Left renal pelvis (tissue), 4 donors: ENCODE data around the gene CXCL10. TPM values are rescaled to one million over a fixed set of nuclear protein-coding genes. Genes with fewer than 3 reads are reported as not detected.
A peak's percentile ranks its signal among the peaks of the same experiment; 100 is the strongest.
"Not testable (repeated sequence)": the region's sequence is repeated elsewhere in the genome, so short reads cannot be mapped to it uniquely, and the experiment has no call there.

Source experiments
- DNase-seq, 4 donors: peaks; one replicate each; pipeline ENCODE4 v3.0.0-alpha.2; 2013; ENCODE audit warnings: low read depth in 4 of 4, low spot score in 3 of 4
- polyA plus RNA-seq, 4 donors: library from polyadenylated mRNA; unstranded; fragments of 120-200 nt; gene quantifications; one replicate each; pipeline ENCODE4 v1.2.1, GENCODE V29; 2013; ENCODE audit not compliant: insufficient read length in 4 of 4

Gene CXCL10
- polyA plus RNA-seq, 4 donors = 1.1 to 7.5 (median 5.8) TPM

DNA sequence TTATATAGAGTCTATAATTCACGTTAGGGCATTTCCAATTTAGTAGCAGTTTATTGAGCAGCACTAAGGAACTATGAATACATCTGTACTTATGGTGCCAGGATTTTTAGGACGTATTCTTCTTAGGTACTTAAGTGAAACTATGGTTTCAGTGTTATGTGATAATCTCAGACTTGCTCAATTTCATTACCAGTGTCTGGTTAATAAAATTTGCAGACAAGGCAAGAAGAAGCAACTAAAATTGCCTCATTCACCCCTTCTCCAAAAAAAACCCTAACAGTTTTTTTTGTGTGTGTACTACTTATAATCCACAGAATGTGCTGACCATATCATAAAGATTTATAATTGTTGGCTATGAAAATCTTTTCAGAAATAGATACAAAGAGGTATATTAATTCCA is 6.0 kb upstream of the CXCL10 start:
- no peak for DNase-seq

DNA sequence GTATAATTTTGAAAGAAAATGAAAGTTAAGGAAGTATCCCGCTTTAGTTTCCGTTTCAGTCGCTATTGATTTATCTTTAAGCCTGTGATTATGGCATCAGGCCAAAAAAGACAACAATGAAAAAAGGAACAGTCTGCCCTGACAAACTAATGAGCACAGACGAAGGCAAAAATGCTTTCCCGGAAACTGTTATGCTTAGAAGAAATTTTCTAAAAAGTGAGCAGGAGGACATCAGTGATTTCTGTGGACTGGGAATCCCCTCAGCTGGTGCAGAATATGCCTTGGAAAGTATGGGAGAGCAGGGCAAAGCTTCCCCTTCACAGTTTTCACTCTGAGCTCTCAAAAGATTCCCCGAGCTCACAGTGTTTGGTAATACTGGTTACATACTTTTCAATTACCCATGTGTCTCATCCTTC is 5.1 kb upstream of the CXCL10 start:
- DNase-seq = peak in 1 of 4 donors; percentile 20

DNA sequence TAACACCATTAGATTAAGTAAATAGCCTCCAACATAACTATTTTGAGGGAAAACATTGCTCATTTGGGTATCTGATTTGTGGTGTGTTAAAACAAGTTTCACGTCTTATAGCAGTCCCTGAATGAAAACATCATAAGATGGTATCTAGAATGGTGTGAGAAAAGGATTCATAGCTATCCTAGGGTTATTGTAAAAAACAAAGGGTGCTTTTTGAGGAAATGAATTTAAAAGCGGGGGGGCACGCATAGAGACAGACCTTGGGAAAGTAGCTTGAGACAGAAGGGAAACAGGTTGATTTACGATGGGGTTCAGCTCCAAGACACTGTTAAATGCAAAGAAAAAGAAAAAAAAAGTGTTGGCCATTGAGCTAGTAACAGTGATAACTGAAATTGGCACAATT is 768 bp upstream of the CXCL10 start:
- no peak for DNase-seq

DNA sequence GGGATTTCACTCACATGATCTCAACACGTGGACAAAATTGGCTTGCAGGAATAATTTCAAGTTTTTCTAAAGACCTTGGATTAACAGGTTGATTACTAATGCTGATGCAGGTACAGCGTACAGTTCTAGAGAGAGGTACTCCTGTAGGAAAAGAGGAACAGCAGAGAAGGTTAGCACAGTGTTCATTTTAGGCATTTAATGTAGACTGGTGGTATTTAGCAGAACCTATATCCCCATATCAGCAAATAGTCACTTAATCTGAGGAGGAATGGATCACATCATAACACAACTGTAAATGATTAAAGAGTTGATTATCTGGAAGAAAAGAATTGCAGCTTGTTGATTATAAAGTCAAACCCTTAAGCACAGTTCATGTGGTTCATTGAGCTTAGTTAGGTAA is 620 bp downstream of the CXCL10 start:
- no peak for DNase-seq

DNA sequence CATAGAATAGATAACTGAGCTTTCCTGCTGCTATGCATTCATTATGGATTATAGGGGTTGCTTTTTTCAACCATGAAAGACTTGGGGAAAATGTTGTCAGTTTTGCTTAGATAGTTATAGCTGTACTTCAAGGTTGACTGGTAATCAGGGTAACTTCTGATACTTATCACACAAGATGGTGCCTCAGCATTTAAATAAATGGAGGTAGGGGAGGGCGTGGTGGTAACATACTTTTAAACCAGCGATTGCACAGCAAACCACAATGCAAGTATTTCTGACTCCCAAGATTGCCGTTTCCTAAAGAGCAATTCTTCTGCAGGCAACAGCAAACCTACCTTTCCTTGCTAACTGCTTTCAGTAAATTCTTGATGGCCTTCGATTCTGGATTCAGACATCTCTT is 1.3 kb downstream of the CXCL10 start:
- DNase-seq = no peak

DNA sequence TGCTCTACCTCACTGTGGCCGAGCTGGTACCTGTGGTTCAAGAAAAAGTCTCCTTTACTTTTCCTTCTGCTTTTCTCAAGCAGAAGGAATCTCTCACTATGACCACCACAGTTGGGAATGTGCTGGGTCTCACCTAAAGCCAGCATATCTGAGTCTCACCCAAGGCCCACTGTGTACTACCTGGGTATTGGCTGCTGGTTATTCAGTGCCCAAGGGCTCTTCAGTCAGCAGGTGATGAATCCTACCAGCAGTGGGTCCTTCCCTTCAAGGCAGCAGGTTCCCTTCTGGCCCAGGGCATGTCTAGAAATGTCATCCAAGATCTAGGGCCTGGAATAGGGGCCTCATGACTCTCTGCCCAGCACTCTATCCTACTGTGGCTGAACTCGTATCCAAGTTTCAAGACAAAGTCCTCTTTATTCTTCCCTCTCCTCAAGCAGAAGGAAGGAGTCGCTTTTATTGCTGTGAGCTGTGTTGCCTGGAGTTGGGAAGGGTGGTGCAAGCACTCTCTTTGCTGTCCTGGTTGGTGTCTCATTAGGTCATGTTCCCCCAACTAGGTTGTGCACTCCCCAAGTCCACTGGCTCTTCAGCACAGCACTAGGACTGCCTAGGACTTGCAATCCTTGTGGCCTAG is 6.1 kb downstream of the CXCL10 start:
- DNase-seq = no peak

DNA sequence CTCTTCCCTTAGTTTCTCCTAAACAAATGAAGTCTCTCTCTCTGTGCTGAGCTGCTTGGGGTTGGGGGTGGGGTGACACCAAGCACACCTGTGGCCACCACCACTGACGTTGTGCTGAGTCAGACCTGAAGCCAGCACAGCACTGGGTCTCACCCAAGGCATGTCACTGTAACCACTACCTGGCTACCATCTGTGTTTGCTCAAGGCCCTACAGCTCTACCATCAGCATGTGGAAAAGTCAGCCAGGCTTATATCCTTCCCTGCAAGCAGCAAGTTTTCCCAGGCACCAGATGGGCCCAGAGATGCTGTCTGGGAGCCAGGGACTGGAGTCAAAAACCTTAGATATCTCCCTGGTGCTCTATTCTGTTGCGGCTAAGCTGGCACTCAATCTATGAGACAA is 6.9 kb downstream of the CXCL10 start:
- DNase-seq = no peak

DNA sequence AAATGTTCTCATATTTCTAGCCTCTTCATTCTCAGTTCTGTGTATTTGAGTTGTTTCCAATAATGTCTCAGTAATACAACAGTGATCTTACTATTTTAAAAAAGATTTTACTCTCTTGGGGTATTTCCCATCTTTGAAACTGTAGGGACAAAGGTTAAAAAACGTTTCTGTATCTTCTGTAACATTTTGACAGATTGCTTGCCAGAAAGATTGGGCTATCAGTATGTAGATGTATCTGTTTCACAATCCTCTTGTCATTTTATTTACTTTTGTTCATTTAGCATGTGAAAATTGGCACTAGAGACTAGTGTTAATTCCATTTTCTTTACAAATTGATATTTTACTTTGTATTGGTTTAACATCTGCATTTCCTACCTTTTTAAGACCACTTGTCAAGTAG is 9.8 kb downstream of the CXCL10 start:
- DNase-seq = no peak

DNA sequence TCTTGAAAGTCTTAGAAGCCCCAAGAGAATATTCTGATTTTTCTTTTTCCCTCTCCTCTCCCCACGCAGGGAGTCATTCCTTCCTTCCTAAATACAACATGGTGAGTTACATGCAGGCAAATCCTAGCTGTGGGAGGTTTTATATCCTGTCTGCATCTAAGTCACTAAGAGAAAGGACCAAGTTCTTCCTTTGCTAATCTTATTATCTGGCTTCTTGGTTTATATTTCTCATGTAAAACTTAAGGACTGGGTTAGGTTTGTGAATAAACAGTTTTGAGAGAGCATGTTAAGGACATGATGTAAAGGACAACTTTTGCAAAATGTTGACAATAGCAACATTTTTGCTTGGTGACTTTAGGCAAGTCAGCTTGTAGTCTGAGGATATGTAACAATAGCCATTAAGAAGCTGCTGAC is 10.9 kb downstream of the CXCL10 start:
- DNase-seq = no peak

DNA sequence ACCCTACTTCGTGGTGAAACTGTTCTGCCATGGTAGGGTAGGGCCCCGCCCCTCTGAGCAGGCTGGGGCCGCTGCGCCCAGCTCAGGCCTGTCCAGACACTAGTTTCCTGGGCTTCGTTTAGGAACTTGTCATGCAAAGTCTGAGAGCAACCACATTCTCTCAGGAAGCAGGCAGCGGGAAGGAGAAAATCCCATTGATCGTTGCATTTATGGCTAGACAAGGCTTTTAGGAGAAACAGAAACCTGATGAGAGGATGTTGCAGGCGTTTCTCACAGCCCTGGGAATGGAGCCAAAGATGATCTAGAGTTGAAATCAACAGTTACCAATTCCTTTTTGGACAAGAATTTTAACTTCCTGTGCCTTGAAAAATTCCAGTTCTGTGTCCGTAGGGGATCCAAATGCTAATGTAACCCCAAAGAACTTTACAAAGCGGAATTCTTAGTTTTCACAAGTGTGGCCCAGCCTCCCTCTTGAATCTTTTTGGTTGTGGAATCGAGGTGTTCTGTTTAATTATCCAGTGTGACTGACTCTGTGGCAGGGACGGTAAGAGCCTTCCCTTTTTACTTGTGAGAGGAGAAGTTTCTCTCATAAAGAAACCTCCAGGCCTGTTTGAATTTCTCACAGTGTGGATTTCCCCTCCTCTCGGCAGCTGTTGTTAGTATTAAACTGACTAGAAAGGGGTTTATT is 11.5 kb downstream of the CXCL10 start:
- DNase-seq = no peak

DNA sequence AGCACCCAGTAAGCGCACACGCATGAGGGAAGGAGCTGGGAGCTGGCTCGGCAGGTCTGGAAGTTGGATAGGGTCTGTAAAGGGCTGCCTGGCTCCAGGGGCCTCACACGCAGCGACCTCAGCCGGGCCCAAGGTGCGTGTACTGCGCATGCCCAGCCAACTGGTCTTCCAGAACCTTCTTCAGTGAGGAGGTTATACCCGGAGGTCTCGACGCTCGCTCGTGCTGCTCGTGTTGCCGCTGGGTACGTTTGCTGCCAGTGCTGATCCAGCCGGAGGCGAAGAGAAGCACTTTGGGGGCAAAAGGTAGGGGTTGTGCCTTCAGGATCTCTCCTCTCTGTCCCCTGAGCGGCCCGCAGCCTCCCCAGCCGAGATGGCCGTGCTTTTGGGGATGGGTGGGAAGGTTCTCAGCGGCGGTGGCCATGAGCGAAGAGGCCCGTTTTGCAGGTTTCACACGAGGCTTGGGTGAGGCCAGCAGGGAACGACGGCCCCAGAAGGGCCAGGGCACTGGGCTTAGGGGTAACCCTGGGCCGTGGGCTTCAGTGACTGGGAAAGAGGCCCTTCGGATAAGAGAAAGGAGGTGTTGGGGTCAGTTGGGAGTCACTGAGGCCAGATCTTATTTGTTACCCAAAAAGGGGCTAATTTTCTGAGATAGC is 12.2 kb downstream of the CXCL10 start:
- no peak for DNase-seq

DNA sequence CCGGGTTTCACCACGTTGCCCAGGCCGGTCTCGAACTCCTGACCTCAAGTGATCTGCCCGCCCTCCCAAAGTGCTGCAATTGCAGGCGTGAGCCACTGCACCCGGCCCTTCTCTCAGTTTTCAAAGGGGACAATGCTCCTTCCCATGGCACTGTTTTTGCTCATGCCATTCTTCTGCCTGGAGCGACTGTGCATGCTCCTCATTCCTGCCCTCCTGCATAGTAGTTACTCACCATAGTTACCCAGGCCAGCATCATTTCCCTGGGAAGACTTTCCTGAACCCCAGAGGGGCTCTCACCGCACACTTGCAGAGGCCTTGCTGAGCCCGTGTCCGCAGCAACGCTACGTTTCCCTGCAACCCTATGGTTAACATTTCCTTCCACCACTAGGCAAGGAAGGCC is 12.7 kb downstream of the CXCL10 start:
- no peak for DNase-seq

DNA sequence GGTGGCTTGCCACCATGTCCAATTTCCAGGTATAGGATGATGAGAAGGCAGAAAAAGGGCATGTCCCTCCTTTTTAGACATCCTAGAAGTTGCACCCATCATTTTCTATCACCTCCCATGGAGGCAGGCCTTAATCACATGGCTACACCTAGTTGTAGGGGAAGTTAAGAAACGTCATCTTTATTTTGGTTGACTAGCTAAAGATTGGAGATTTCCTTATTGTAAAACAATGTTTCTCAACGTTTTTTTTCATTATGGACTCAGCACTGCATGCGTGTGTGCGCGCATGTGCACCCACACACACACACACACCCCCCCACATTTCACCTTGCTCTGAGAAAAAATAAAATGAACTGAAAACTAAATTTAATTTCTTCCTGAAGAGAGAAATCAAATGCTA is 14.0 kb downstream of the CXCL10 start:
- DNase-seq = no peak

DNA sequence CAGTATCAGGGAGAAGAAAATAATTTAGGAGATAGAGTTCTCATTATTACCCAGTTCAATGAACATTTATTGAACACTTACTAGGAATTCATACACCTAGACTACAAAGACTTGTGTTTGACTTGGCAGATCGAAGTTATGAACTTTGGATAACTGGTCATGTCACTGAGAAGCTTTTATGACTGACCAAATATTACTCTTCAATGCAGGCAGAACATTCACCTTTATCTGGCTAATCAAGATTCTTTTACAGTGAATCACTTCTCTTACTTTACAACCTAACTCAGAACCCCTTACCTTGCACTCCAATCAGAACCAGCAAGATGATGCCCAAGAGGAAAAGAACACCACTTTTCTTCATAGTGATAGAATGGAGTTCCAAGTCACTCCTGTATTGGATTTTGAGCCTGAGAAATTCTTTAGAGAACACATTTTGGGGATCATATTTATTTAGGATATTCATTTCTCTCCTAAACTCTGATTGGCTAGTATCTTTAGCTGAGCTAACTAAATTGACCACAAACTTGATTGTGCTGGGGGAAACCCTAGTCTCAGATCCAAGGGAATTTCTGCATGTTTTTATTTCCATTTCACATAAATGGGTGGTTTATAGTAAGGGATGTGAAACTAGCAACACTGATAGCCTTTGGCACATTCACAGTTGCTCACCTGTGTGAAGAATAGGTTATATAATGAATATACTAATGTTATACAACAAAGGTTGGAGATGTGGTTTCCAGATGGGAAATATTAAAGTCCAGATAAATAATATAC is 16.0 kb downstream of the CXCL10 start, which contains the start of gene CXCL9:
Gene CXCL9, minus strand, starts transcription at position 421 of the 774 bp plus-strand sequence. Its CDS starts 60 bp downstream, at position 361.
- no peak for DNase-seq

DNA sequence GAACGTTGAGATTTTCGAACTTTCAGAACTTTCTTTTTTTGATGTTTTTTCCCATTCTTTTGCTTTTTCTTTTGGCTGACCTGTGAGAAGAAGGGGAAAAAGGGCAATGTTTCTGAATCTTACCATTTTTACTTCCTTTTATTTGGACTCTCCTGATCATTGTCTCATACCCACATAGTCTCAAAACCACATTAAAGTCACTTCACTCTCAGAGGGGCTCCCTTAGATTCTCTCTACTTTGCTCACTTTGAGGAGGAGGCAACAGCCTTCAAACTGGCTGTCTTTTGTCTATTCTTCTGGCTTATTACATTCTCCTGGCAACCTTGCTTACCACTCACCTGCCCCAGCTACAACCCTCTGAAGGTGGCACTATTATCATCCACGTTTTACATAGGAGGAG is 19.7 kb downstream of the CXCL10 start:
- DNase-seq = no peak

DNA sequence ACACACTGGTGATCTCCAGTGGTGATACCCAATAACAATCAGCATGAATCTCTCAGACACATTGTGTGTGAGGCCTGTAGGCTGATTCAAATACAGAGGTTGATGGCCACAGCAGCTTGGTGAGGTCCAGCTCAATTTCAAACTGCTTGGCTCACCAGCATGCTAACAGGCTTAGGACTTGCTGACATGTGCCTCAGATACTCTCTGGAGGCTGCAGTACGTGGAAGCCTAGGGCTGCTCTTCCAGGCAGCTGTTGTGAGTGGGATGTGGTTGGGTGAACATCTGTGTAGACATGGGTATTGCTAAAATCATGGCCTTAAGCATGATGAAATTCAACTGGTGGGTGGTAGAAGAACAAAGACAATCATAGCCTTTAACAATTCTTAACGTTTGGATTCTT is 20.3 kb downstream of the CXCL10 start:
- DNase-seq = no peak

DNA sequence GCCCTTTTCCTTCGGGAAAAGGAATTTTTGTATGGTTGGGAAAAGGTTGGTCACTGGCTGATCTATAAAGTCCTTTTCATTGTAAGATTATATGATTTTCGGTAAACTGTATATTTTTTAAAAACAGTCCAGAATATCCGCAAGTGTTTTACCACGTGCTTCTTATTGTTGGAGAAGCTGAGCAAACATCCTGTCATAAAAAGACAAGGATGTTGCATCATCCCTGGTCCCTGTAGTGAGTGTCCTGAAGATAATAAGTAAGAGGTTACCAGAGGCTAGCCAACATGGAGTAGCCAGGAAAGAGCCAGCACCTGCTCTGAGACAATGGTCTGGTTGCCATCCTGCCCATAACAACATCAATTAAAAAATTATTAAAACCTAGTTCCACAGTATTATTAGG is 21.1 kb downstream of the CXCL10 start:
- no peak for DNase-seq

DNA sequence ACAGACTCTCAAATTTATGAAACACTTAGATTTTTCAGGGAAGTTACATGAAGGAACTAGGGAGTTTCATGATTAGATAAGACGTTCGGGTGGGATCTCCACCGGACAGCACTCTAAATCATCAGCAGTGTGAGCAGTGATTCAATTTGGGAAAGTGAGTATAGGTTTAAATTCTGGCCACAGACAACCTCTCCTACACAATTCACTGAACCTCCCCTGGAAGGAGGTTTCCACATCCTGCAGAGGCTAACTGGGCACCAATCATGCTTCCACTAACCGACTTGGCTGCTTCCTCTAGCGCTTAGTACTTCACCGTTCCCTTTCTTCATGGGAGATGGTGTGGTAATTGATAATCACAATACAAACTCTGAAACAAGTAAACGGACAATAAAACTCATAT is 21.6 kb downstream of the CXCL10 start:
- no peak for DNase-seq

DNA sequence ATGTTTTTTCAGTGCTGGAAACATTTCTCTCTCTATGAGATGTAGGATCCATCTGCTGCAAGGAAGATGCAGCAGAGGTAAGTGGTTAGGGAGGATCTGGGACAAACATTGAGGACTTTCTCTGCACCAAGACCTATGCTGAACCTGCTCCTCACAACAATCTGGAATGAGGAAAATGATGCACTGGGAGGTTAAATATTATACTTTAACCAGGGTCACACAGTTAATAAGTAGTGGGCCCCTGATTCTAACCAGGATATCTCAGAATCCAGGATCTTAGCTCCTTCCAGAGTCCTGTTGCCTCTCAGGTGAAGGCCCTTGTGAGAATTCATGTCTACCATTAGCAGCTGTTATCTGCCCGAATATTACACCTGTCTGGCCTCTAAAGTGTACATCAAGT is 23.0 kb downstream of the CXCL10 start:
- DNase-seq = no peak

DNA sequence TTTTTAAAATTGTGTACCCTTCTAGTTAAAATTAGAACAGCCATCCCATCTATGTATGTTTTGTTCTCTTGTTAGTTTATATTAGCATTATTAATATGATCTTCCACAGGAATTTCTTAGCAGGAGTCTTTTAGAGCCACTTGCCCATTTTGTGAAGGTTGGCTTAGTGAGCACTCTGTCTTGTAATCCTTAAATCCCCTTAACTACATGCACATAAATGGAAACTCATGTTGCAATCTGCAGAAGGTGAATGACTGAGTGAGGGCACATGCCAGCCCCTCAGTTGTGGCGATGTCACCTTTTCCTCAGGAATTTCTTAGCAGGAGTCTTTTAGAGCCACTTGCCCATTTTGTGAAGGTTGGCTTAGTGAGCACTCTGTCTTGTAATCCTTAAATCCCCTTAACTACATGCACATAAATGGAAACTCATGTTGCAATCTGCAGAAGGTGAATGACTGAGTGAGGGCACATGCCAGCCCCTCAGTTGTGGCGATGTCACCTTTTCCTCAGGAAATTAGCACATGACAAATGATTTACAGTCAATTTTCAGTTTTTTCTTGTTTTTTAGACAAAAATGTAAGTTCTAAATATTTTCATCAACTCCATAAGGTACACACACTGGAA is 24.7 kb downstream of the CXCL10 start:
- DNase-seq = not testable (repeated sequence)

DNA sequence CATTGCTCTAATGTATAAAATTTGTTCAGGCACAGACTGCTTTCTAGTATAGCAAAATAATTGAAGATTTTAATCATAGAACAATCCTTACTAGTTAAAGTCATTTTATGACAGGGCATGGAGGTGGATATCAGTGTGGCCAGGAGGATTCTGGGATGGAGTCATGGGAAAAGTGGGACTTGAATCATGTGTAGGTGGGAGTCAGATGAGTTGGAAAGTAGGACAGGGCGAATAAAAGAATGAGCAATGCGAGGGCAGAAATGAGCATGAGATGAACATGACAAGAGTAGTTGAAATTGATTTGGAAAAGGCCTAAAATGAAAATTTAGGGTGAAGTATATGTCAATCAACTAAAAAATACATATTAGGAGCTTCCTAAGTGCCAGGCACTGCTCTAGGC is 25.4 kb downstream of the CXCL10 start:
- DNase-seq = no peak
